HG02610 (cell line): ENCODE results near the gene CHI3L1.

ENCODE experiments used
- ATAC-seq: cut with Tn5 transposase; IDR thresholded peaks from one replicate; pipeline ENCODE4 v1.9.1; 2021; ENCODE audit warnings: mild to moderate bottlenecking, moderate library complexity; ENCODE audit not compliant: unreplicated experiment

CHI3L1 gene

GRCh38 chr1:203169770-203170520 lies 16.6 kb downstream of the CHI3L1 start:
- no peak for ATAC-seq

GRCh38 chr1:203168991-203169390 lies 17.5 kb downstream of the CHI3L1 start:
- ATAC-seq, result no peak

- ATAC-seq, result no peak
Observed at GRCh38 chr1:203168256-203168786, 18.2 kb downstream of the CHI3L1 start.

GRCh38 chr1:203167913-203168200 lies 18.6 kb downstream of the CHI3L1 start:
- no peak for ATAC-seq

- no peak for ATAC-seq
Observed at GRCh38 chr1:203167026-203167912, 19.2 kb downstream of the CHI3L1 start.

GRCh38 chr1:203166192-203166940 lies 20.1 kb downstream of the CHI3L1 start:
- ATAC-seq, result no peak

GRCh38 chr1:203165800-203166161 lies 20.7 kb downstream of the CHI3L1 start:
- no peak for ATAC-seq

GRCh38 chr1:203165101-203165799 lies 21.3 kb downstream of the CHI3L1 start:
- no peak for ATAC-seq

GRCh38 chr1:203163891-203164635 lies 22.4 kb downstream of the CHI3L1 start:
- no peak for ATAC-seq

GRCh38 chr1:203162403-203162802 lies 24.1 kb downstream of the CHI3L1 start:
- no peak for ATAC-seq

GRCh38 chr1:203161703-203162102 lies 24.8 kb downstream of the CHI3L1 start:
- no peak for ATAC-seq

GRCh38 chr1:203161175-203161574 lies 25.3 kb downstream of the CHI3L1 start:
- no peak for ATAC-seq

- ATAC-seq, result no peak
Observed at GRCh38 chr1:203159844-203160243, 26.7 kb downstream of the CHI3L1 start.

GRCh38 chr1:203158960-203159665 lies 27.4 kb downstream of the CHI3L1 start:
- ATAC-seq, result no peak

GRCh38 chr1:203158423-203158822 lies 28.1 kb downstream of the CHI3L1 start:
- ATAC-seq, result no peak

GRCh38 chr1:203156280-203156679 lies 30.2 kb downstream of the CHI3L1 start:
- no peak for ATAC-seq

- no peak for ATAC-seq
Observed at GRCh38 chr1:203153989-203154821, 32.3 kb downstream of the CHI3L1 start.
